Hepatocyte (in vitro differentiated cells): ENCODE data around the gene MUC5AC.

Source experiments
- EZH2 ChIP-seq: fragments of 200-600 bp; sonication (generic); IDR thresholded peaks from 2 replicates; pipeline ENCODE4 v1.6.1; 2016; ENCODE audit warnings: antibody characterized with exemption, mild to moderate bottlenecking, borderline replicate concordance
- EZH2phosphoT487 ChIP-seq: fragments of 200-600 bp; sonication (generic); IDR thresholded peaks from one replicate; pipeline ENCODE4 v1.6.1; 2018; ENCODE audit warnings: antibody characterized with exemption, mild to moderate bottlenecking, low read depth, moderate library complexity; ENCODE audit not compliant: unreplicated experiment, severe bottlenecking
- TF ChIP-seq, protein P1 (sequence below): fragments of 200-600 bp; sonication (generic); IDR thresholded peaks from 2 replicates; pipeline ENCODE4 v1.5.1; 2016; ENCODE audit warnings: antibody characterized with exemption, mild to moderate bottlenecking; ENCODE audit not compliant: poor library complexity

DNA sequence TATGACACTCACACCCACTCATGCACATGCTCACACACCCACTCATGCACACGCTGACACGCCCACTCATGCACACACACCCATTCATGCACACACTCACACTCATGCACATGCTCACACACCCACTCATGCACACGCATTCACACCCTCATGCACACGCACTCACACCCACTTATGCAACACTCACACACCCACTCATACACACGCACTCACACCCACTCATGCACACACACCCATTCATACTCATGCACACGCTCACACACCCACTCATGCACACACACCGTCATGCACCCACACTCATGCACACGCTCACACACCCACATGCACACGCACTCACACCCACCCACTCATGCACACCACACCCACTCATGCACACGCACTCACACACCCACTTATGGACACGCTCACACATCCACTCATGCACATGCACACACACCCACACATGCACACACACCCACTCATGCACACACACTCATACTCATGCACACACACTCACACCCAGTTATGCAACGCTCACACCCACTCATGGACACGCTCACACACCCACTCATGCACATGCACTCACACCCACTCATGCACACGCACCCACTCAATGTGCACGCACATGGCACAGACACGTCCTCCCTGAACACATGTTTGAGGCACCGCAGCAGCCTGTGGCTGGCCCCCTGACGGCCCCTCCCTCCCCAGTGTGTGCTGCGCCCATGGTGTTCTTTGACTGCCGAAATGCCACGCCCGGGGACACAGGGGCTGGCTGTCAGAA lies 17.9 kb downstream of the MUC5AC start:
- TF ChIP-seq, protein P1, sequence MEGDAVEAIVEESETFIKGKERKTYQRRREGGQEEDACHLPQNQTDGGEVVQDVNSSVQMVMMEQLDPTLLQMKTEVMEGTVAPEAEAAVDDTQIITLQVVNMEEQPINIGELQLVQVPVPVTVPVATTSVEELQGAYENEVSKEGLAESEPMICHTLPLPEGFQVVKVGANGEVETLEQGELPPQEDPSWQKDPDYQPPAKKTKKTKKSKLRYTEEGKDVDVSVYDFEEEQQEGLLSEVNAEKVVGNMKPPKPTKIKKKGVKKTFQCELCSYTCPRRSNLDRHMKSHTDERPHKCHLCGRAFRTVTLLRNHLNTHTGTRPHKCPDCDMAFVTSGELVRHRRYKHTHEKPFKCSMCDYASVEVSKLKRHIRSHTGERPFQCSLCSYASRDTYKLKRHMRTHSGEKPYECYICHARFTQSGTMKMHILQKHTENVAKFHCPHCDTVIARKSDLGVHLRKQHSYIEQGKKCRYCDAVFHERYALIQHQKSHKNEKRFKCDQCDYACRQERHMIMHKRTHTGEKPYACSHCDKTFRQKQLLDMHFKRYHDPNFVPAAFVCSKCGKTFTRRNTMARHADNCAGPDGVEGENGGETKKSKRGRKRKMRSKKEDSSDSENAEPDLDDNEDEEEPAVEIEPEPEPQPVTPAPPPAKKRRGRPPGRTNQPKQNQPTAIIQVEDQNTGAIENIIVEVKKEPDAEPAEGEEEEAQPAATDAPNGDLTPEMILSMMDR: no peak
- TF ChIP-seq EZH2: no peak
- no peak for TF ChIP-seq EZH2phosphoT487
